ENCODE data around the gene DHRS13.

DNA sequence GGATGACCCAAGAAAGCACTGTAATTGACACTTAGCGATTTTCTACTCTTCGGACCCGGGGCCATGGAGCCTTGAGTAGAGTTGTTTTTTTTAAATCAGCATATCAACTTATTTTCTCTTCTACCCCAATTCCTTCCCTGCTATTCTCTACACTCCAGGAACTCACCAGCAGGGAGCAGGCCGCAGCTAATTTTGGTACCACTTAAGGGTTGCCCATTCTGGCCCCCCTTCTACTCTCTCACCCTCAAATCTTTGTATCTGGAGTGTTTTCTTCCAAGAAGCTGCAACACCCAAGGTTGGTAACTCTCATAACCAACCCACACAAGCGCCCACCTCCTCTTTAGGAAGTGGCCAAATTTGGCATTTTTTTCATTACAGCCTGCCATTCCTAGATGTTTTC lies 53.6 kb downstream of the DHRS13 start:
- TF ChIP-seq, protein P1, sequence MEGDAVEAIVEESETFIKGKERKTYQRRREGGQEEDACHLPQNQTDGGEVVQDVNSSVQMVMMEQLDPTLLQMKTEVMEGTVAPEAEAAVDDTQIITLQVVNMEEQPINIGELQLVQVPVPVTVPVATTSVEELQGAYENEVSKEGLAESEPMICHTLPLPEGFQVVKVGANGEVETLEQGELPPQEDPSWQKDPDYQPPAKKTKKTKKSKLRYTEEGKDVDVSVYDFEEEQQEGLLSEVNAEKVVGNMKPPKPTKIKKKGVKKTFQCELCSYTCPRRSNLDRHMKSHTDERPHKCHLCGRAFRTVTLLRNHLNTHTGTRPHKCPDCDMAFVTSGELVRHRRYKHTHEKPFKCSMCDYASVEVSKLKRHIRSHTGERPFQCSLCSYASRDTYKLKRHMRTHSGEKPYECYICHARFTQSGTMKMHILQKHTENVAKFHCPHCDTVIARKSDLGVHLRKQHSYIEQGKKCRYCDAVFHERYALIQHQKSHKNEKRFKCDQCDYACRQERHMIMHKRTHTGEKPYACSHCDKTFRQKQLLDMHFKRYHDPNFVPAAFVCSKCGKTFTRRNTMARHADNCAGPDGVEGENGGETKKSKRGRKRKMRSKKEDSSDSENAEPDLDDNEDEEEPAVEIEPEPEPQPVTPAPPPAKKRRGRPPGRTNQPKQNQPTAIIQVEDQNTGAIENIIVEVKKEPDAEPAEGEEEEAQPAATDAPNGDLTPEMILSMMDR (conservative IDR thresholded peaks at IDR 0.05 in 1 of 2, IDR thresholded peaks at IDR 0.05 in 1 of 2; ENCODE audit: extremely low read depth in 1 of 2, insufficient read depth in 1 of 2, low read depth in 1 of 2, low read length in 2 of 2): peak; percentile 2 to 14
- no peak for TF ChIP-seq EZH2 (IDR thresholded peaks at IDR 0.05; ENCODE audit: borderline replicate concordance, low read length)
